GM12878 (cell line): ENCODE results near the gene NOL11. TPM values are rescaled to one million over a fixed set of nuclear protein-coding genes. Genes with fewer than 3 reads are reported as not detected.
"Not testable (repeated sequence)": the region's sequence is repeated elsewhere in the genome, so short reads cannot be mapped to it uniquely, and the experiment has no call there.

Source experiments
- ATAC-seq: fragments of 200-7000 bp; cut with Tn5 transposase; 3 replicates; pipeline ENCODE4 v1.9.1; 2020; ENCODE audit warnings: mild to moderate bottlenecking, moderate library complexity
- BruUV-seq: library from RNA; stranded (reverse); fragments of 400-500 nt; replicated peaks from 2 replicates; lab custom pipeline; 2021; lab: Mats Ljungman, UMichigan
- CTCF ChIA-PET: fragments of 300-600 bp; sonication (Branson Sonifier 250); formaldehyde crosslinking; extraction: SDS; loops from one replicate; lab custom pipeline; 2021; ENCODE audit warnings: inconsistent platforms; lab: Yijun Ruan, JAX
- POLR2A ChIA-PET: fragments of 350-600 bp; formaldehyde crosslinking; extraction: SDS; loops from one replicate; lab custom pipeline; 2021; ENCODE audit warnings: inconsistent platforms; lab: Charles Lee
- RAD21 ChIA-PET: fragments of 300-600 bp; sonication (Branson Sonifier 250); formaldehyde crosslinking; loops from one replicate; lab custom pipeline; 2023; ENCODE audit warnings: antibody characterized with exemption; ENCODE audit not compliant: unreplicated experiment; lab: Charles Lee
- SMC1A ChIA-PET: fragments of 300-600 bp; sonication (Branson Sonifier 250); formaldehyde crosslinking; loops from one replicate; lab custom pipeline; 2023; ENCODE audit not compliant: unreplicated experiment, uncharacterized antibody; lab: Charles Lee
- DNase-seq: peaks from one replicate; pipeline ENCODE4 v3.0.0-alpha.2; 2011; ENCODE audit warnings: low read depth, low spot score
- FAIRE-seq: peaks from 3 replicates; lab custom pipeline; 2011; peaks lifted over from hg19 to GRCh38; lab: Jason Lieb, UNC
- H2AFZ ChIP-seq: 2 replicates; pipeline ENCODE4 v1.6.0; 2011; ENCODE audit warnings: low read depth, low read length, control low read depth; ENCODE audit not compliant: control insufficient read depth
- H3K27ac ChIP-seq: 2 replicates; pipeline ENCODE4 v1.5.1; 2011; ENCODE audit warnings: control low read depth; ENCODE audit not compliant: control insufficient read depth, insufficient read depth
- H3K27me3 ChIP-seq, 2 experiments: replicated peaks in 1 of 2; 2 replicates each; pipeline versions ENCODE4 v1.6.0 to v1.6.1; 2011; ENCODE audit warnings: low read length in 1 of 2; ENCODE audit not compliant: control insufficient read depth in 2 of 2, insufficient read depth in 2 of 2
- H3K36me3 ChIP-seq, 2 experiments: 2 replicates each; pipeline ENCODE4 v1.5.1; 2011; ENCODE audit warnings: low read length in 1 of 2; ENCODE audit not compliant: control insufficient read depth in 2 of 2, insufficient read depth in 2 of 2
- H3K4me1 ChIP-seq: 2 replicates; pipeline ENCODE4 v1.6.1; 2011; ENCODE audit warnings: mild to moderate bottlenecking, low read length, moderate library complexity, mixed read lengths; ENCODE audit not compliant: control insufficient read depth, insufficient read depth
- H3K4me2 ChIP-seq: 2 replicates; pipeline ENCODE4 v1.6.0; 2011; ENCODE audit warnings: control low read depth; ENCODE audit not compliant: control insufficient read depth, insufficient read depth
- H3K4me3 ChIP-seq: fragments of 200-600 bp; sonication (generic); 2 replicates; pipeline ENCODE4 v1.5.1; 2016
- H3K79me2 ChIP-seq: 2 replicates; pipeline ENCODE4 v1.6.0; 2011; ENCODE audit warnings: low read length; ENCODE audit not compliant: control insufficient read depth, insufficient read depth
- H3K9ac ChIP-seq: 2 replicates; pipeline ENCODE4 v1.8.0; 2011; ENCODE audit warnings: low read length, control low read depth, mixed read lengths; ENCODE audit not compliant: control insufficient read depth, insufficient read depth
- H3K9me3 ChIP-seq: replicated peaks from 3 replicates; pipeline ENCODE4 v1.5.1; 2011; ENCODE audit warnings: mild to moderate bottlenecking, low read length; ENCODE audit not compliant: control insufficient read depth, insufficient read depth
- H4K20me1 ChIP-seq: 2 replicates; pipeline ENCODE4 v1.6.0; 2011; ENCODE audit not compliant: control insufficient read depth, insufficient read depth
- BHLHE40 ChIP-seq, 2 experiments: fragments of 450-650 bp in 1 of 2; IDR thresholded peaks; 2 replicates each; pipeline ENCODE4 v1.6.1; 2011 to 2017; ENCODE audit warnings: low read depth in 2 of 2, borderline replicate concordance in 1 of 2, improper control_type of control experiment in 1 of 2, low read length in 1 of 2, mild to moderate bottlenecking in 1 of 2
- CHD1 ChIP-seq: IDR thresholded peaks from 2 replicates; pipeline ENCODE4 v1.6.1; 2012; ENCODE audit warnings: low read depth, low read length, improper control_type of control experiment
- HDAC2 ChIP-seq: fragments of 200-600 bp; sonication (generic); IDR thresholded peaks from 2 replicates; pipeline ENCODE4 v1.6.1; 2017
- IRF3 ChIP-seq: fragments of 450-650 bp; IDR thresholded peaks from 2 replicates; pipeline ENCODE4 v1.6.1; 2014; ENCODE audit warnings: mild to moderate bottlenecking
- MYB ChIP-seq: fragments of 150-350 bp; IDR thresholded peaks from 2 replicates; pipeline ENCODE4 v1.6.1; 2014; ENCODE audit warnings: mild to moderate bottlenecking, low read depth, low read length, borderline replicate concordance
- MYC ChIP-seq: IDR thresholded peaks from 2 replicates; pipeline ENCODE4 v1.6.1; 2011; ENCODE audit warnings: mild to moderate bottlenecking, low read length, moderate library complexity, inconsistent platforms; ENCODE audit not compliant: insufficient read depth, insufficient replicate concordance, insufficient read length, severe bottlenecking
- NR2C1 ChIP-seq: fragments of 450-650 bp; IDR thresholded peaks from 2 replicates; pipeline ENCODE4 v1.6.1; 2017; ENCODE audit warnings: antibody characterized with exemption, mild to moderate bottlenecking, moderate library complexity
- PKNOX1 ChIP-seq: fragments of 450-650 bp; IDR thresholded peaks from 2 replicates; pipeline ENCODE4 v1.6.1; 2016; ENCODE audit warnings: mild to moderate bottlenecking
- TBL1XR1 ChIP-seq: IDR thresholded peaks from 2 replicates; pipeline ENCODE4 v1.6.1; 2012; ENCODE audit warnings: low read depth, low read length, improper control_type of control experiment
- ZNF24 ChIP-seq: fragments of 450-650 bp; IDR thresholded peaks from 2 replicates; pipeline ENCODE4 v1.6.1; 2017; ENCODE audit warnings: antibody characterized with exemption, mild to moderate bottlenecking
- WGBS: methylation state at CpG from one replicate; pipeline ENCODE4 v1.1.6; 2016; ENCODE audit warnings: low lambda C conversion rate; ENCODE audit not compliant: insufficient replicate concordance, insufficient coverage; ENCODE audit errors: missing lambda C conversion rate; 5-methylcytosine and 5-hydroxymethylcytosine counted together
- in situ Hi-C: fragments of 300-500 bp; cut with MboI; formaldehyde crosslinking; loops from 9 replicates; pipeline ENCODE4 v1.14.3; 2018; ENCODE audit warnings: mixed read lengths
- intact Hi-C: fragments of 100-400 bp; cut with micrococcal nuclease; formaldehyde crosslinking; loops from one replicate; pipeline ENCODE4 v1.14.2; 2022; ENCODE audit not compliant: unreplicated experiment
- polyA plus RNA-seq, 11 experiments: library from polyadenylated mRNA; depleted of rRNA in 4 of 11; unstranded in 6 of 11; stranded (reverse) in 5 of 11; fragments of >200 nt; fragmentation: Nextera tagmentation in 4 of 11; fragmentation: Illumina TruSeq in 1 of 11; extraction: Ambion mirVana in 4 of 11; extraction: Trizol in 1 of 11; gene quantifications; 1 replicate in 1 of 11; 2 replicates in 10 of 11; pipeline versions ENCODE4 v1.2.1 to v1.2.3, GENCODE V29; 2011 to 2016; ENCODE audit warnings: inconsistent platforms in 2 of 11, missing spikeins in 2 of 11, low read depth in 1 of 11
- total RNA-seq, 4 experiments: library from RNA; depleted of rRNA in 3 of 4; stranded (reverse); fragments of >200 nt in 3 of 4; fragmentation: Illumina TruSeq in 1 of 4; extraction: Trizol in 1 of 4; gene quantifications; 2 replicates each; pipeline versions ENCODE4 v1.2.1 to v1.2.3, GENCODE V29; 2013 to 2021
- TF ChIP-seq, protein P1 (sequence below): fragments of 450-650 bp; formaldehyde crosslinking; IDR thresholded peaks from 2 replicates; pipeline ENCODE4 v1.5.0; 2022; ENCODE audit warnings: mild to moderate bottlenecking, missing genetic modification characterization

NOL11 gene
- total and polyA plus RNA-seq, 10 of the 15 experiments (the other 5 are each of a cell fraction or from before 2014, with no cell fraction given), result 54.8 to 130 (median 94.6) TPM

- H3K27me3 ChIP-seq, BruUV-seq, CTCF ChIA-PET, H3K9ac ChIP-seq, H3K79me2 ChIP-seq, H3K4me3 ChIP-seq, H3K4me1 ChIP-seq, RAD21 ChIA-PET, DNase-seq, H2AFZ ChIP-seq, FAIRE-seq, ATAC-seq, intact Hi-C loops, H4K20me1 ChIP-seq, H3K4me2 ChIP-seq, in situ Hi-C loops, H3K27ac ChIP-seq, H3K36me3 ChIP-seq, H3K9me3 ChIP-seq: not testable (repeated sequence)
- POLR2A ChIA-PET, result interaction anchor here (1.0 kb wide), 2 partner anchors 12 to 338 kb away, joined by 3 read pairs; no protein-coding TSS in a partner anchor
- SMC1A ChIA-PET, result interaction anchor here (1.2 to 1.4 kb wide), 2 partner anchors 9 to 18 kb away, joined by 3 to 6 read pairs; no protein-coding TSS in a partner anchor
- 63% methylated on average over 8 of the region's 8 CpGs for WGBS
These were observed 14.9 kb upstream of the NOL11 start for GRCh38 chr17:67702861-67703260.

GRCh38 chr17:67707442-67707841 lies 10.3 kb upstream of the NOL11 start:
- no peak for FAIRE-seq
- WGBS, result 43% methylated on average over 2 of the region's 2 CpGs
- TF ChIP-seq, protein P1, sequence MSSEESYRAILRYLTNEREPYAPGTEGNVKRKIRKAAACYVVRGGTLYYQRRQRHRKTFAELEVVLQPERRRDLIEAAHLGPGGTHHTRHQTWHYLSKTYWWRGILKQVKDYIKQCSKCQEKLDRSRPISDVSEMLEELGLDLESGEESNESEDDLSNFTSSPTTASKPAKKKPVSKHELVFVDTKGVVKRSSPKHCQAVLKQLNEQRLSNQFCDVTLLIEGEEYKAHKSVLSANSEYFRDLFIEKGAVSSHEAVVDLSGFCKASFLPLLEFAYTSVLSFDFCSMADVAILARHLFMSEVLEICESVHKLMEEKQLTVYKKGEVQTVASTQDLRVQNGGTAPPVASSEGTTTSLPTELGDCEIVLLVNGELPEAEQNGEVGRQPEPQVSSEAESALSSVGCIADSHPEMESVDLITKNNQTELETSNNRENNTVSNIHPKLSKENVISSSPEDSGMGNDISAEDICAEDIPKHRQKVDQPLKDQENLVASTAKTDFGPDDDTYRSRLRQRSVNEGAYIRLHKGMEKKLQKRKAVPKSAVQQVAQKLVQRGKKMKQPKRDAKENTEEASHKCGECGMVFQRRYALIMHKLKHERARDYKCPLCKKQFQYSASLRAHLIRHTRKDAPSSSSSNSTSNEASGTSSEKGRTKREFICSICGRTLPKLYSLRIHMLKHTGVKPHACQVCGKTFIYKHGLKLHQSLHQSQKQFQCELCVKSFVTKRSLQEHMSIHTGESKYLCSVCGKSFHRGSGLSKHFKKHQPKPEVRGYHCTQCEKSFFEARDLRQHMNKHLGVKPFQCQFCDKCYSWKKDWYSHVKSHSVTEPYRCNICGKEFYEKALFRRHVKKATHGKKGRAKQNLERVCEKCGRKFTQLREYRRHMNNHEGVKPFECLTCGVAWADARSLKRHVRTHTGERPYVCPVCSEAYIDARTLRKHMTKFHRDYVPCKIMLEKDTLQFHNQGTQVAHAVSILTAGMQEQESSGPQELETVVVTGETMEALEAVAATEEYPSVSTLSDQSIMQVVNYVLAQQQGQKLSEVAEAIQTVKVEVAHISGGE (CRISPR knock-in tag), result no peak
- no peak for TF ChIP-seq TBL1XR1
- no peak for TF ChIP-seq CHD1
- no peak for TF ChIP-seq ZNF24
- no peak for TF ChIP-seq MYC
- no peak for TF ChIP-seq BHLHE40 (IDR thresholded peaks at IDR 0.05; ENCODE audit: borderline replicate concordance in 1 of 2, low read depth in 2 of 2, low read length in 1 of 2)
- TF ChIP-seq PKNOX1, result no peak
- TF ChIP-seq MYB, result no peak
- no peak for TF ChIP-seq NR2C1
- TF ChIP-seq IRF3, result no peak
- TF ChIP-seq HDAC2, result no peak

More at GRCh38 chr17:67707442-67707841, 10.3 kb upstream of the NOL11 start:
- no TSS peak for BruUV-seq
- Histone ChIP-seq H3K9ac (no peak overlapping the region), H4K20me1 (no peaks in the 10 kb centered on the region), H3K9me3 (no peaks in the 10 kb centered on the region), H3K79me2 (no peaks in the 10 kb centered on the region), H2AFZ (no peak overlapping the region), H3K36me3 (no peaks in the 10 kb centered on the region), H3K4me3 (no peak overlapping the region), H3K4me1 (no peaks in the 10 kb centered on the region), H3K4me2 (no peak overlapping the region), H3K27ac (no peak overlapping the region), H3K27me3 (no peaks in the 10 kb centered on the region)
- SMC1A ChIA-PET, result interaction anchor here (0.9 to 2.3 kb wide), 4 partner anchors 7 to 333 kb away, joined by 3 to 12 read pairs (median 3); no protein-coding TSS in a partner anchor
- CTCF ChIA-PET, result interaction anchor here (1.0 to 1.8 kb wide), 5 partner anchors 9 to 232 kb away, joined by 3 to 5 read pairs (median 3); no protein-coding TSS in a partner anchor
- ATAC-seq (no peak), DNase-seq (no peak)
- in situ Hi-C loops, result no loop called here
- RAD21 ChIA-PET, result interaction anchor here (2.2 kb wide), 1 partner anchor 147 kb away, joined by 4 read pairs; no protein-coding TSS in a partner anchor
- intact Hi-C loops, result no loop called here
- POLR2A ChIA-PET, result interaction anchor here (1.0 kb wide), 1 partner anchor 10 kb away, joined by 3 read pairs; no protein-coding TSS in a partner anchor
